ENCODE results near the gene RMRP.
"Not testable (repeated sequence)": the region's sequence is repeated elsewhere in the genome, so short reads cannot be mapped to it uniquely, and the experiment has no call there.

The RMRP gene

GRCh38 chr9:35641478-35641877 lies 16.3 kb downstream of the RMRP start:
- DNase-seq (ENCODE audit: low read depth) = not testable (repeated sequence)

DNA sequence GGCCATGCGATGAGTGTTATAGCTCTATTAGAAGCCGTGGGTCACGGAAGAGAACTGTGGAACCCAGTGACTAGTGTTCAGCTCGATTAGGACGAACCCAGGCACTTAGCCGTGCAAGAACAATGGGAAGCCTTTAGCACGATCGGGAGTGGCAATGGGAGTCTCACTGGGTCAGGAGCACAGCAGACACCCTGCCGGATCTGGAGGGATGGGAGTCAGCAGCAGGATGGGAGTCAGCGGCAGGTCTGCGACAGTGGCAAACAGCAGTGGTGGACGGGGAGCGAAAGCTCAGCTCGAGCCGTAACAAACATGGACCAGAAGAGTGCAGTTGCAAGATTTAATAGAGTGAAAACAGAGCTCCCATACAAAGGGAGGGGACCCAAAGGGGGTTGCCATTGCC lies 17.4 kb downstream of the RMRP start:
- DNase-seq (ENCODE audit: low read depth) = not testable (repeated sequence)

DNA sequence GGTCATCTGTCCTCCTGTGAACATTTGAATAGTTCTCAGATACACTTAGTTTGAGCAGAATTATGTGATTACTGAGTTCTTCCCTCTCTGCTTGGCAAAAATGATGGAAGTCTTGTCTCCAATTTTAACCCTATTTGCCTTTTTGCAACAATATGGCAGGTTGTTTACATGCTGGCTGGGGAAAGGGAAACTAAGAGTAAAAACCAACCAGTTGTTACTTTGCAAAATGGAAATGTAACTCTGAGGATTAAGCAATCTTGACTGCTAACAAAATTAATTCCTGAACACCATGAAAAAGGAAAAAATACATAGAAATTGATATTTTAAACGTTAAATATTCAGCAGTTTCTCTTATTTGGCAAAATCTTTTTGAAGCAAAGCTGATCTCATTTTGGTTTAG lies 18.2 kb downstream of the RMRP start:
- no peak for DNase-seq (ENCODE audit: low read depth)

GRCh38 chr9:35639225-35639624 lies 18.6 kb downstream of the RMRP start:
- not testable (repeated sequence) for DNase-seq (ENCODE audit: low read depth)

DNA sequence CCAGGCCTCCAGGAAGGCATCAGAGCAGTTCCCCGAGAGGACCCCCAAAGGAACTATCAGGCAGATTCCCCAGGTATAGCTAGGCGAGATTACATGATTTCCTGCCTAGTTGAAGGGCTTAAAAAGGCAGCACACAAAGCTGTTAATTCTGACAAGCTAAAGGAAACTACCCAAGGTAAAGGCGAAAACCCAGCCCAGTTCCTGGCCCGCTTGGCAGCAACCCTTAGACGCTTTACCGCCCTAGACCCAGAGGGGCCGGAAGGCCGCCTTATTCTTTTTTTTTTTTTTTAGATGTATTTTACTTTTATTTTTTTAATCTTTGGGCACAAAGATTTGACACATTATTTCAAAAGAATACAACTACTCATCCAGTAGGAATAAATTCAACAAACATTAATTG lies 19.1 kb downstream of the RMRP start:
- not testable (repeated sequence) for DNase-seq (ENCODE audit: low read depth)

DNA sequence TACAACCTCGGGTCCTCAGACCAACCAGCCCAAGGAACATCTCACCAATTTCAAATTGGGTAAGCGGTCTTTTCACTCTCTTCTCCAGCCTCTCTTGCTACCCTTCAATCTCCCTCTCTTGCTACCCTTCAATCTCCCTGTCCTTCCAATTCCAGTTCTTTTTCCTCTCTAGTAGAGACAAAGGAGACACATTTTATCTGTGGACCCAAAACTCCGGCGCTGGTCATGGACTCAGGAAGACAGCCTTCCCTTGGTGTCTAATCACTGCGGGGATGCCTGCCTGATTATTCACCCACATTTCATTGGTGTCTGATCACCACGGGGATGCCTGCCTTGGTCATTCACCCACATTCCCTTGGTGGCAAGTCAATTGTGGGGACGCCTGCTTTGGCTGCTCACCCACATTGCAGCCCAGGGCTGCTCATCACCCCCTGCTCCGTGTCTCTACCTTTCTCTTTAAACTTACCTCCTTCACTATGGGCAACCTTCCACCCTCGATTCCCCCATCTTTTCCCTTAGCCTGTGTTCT lies 20.3 kb downstream of the RMRP start:
- not testable (repeated sequence) for DNase-seq (ENCODE audit: low read depth)

DNA sequence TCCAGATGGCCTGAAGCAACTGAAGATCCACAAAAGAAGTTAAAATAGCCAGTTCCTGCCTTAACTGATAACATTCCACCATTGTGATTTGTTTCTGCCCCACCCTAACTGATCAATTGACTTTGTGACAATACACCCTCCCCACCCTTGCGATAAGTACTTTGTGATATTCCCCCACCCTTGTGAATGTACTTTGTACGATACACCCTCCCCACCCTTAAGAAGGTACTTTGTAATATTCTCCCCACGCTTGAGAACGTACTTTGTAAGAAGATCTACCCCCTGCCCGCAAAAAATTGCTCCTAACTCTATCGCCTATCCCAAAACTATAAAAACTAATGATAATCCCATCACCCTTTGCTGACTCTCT lies 21.0 kb downstream of the RMRP start:
- DNase-seq (ENCODE audit: low read depth) = not testable (repeated sequence)

GRCh38 chr9:35636135-35636876 lies 21.5 kb downstream of the RMRP start:
- no peak for DNase-seq (ENCODE audit: low read depth)

DNA sequence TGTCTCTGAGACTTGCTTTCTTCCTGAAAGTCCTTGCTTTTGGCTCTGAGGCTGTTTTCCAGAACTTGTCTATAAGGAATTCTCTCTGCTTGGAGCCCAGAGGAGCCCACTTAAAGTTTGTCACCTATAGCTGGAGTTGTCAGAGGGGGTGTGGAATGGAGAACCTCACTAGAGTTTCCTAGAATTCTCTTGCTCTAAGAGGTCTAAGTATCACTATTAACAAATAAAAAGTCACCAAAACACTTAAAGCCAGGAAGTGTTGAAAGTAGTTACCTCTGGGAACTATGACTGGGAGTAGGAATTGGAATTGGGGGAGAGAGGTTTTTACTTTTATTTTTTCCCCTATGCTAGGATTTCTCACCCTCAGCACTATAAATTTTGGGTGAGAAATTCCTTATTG lies 22.1 kb downstream of the RMRP start:
- no peak for DNase-seq (ENCODE audit: low read depth)

DNA sequence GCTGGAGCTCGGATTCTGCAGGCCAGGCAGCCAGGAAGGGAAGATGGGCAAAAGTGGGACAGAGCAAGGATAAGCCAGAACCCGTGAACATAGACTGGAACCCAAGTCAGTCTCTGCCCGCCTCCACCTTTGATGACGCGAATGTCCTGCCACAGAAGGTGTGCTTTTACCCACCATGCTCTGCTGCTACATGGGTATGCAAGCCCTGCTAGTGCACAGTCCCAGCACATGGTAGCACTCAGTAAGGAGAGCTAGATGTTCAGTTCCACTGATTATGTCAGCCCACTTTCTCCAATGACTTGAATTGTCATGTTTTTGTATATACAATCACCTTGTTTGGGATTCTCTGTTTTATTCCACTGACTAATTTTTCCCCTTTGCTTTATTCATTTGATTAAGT lies 28.2 kb downstream of the RMRP start:
- DNase-seq (ENCODE audit: low read depth) = no peak

- DNase-seq (ENCODE audit: low read depth) = no peak
Observed at GRCh38 chr9:35628389-35628991, 29.3 kb downstream of the RMRP start.

DNA sequence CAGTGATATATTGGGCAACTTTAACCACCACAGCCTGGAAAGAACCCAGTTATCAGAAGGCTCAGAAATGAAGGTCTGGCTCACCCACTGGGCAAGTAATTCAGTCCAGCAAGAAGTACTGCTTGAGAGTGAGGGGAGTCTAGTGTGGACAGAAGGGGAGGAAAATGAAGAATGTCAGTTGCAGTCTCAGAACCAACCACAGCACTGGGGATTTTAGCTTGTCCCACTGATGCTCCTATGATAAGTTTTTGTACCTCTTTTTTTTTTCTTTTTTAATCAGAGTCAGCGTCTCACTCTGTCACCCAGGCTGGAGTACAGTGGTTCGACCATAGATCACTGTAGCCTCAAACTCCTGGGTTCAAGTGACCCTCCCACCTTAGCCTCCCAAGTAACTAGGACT lies 30.2 kb downstream of the RMRP start:
- DNase-seq (ENCODE audit: low read depth) = no peak

DNA sequence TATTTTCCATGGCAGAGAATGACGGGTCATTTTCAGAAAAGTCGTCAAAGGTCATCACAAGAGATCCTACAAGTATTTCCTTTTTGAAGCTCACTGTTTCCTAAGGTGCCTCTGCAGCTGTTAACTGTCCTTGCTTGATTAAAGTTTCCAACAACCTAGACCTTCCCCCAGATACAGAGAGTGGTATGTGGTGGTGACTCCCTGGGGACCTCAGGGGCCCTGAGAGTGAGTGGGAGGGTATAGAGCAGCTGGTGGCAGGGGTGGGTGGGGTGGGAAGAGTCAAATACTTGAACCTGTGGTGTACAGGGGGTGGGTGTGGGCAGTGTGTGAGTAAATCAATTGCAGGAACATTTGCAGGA lies 38.0 kb downstream of the RMRP start:
- DNase-seq (ENCODE audit: low read depth) = no peak

DNA sequence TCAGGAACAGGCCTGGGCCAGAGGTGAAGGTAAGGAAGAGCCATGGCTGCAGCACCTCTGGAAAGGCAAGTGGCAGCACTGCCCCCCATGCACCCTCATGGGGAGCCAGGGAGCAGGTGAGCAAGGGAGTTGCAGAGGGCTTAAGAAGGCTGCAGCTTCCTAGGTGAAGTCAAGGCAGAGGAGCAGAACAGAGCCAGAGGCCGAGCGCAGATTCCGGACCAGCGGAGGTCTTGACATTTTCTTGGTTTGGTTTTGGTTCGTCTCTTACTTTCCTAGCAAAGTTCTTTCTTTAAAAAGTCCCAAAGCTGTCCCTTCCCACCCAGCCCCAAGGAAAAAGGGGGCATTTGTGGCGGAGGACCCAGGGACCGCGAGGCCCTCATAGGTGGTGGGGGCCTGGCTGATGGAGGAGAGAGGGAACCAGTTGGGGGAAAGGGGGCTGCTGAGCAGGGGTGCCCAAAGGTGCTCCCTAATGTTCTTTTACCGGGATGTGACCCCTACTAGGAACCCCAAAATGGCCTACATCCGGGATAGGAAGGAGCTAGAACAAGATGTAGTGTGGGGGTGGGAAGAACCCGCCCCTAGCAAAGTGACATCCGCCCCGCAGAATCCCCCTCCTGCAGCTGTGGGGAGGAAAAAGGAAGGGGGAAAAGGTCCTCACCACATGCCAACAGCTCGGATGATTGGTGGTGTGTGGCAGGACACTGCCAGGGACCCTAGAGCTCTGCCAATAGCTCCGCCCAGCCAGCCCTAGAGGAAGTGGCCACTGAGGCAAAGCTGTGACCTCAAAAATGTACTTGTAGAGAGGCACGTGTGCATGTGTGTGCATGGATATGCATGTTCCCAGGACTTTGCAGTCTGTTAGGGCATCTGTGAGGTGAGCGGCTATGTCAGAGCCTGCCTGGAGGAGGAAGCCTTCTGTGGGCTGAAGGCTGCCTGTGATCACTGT lies 38.7 kb downstream of the RMRP start:
- peak; percentile 29 for DNase-seq (ENCODE audit: low read depth)

GRCh38 chr9:35618325-35618727 lies 39.5 kb downstream of the RMRP start, which contains the start of gene CD72:
CD72 (minus strand) TSS chr9:35618413; CDS start chr9:35618303, 110 bp downstream.
- DNase-seq (ENCODE audit: low read depth) = no peak

DNA sequence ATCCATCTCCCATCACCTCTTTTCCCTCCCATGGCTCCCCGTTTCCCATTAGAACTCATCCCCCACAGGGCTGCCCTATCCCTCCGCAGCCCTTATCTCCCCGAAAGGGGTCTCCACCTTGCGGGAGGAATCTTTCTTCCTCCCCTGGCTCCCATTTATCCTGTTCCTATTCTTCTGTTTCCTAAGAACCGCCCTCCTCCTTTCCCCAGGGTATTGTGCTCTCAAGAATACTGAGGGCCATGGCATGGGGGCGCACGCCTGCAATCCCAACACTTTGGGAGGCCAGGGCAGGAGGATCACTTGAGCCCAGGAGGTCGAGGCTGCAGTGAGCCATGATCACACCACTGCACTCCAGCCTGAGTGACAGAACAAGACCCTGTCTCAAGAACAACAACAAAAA lies 40.3 kb downstream of the RMRP start:
- no peak for DNase-seq (ENCODE audit: low read depth)

DNA sequence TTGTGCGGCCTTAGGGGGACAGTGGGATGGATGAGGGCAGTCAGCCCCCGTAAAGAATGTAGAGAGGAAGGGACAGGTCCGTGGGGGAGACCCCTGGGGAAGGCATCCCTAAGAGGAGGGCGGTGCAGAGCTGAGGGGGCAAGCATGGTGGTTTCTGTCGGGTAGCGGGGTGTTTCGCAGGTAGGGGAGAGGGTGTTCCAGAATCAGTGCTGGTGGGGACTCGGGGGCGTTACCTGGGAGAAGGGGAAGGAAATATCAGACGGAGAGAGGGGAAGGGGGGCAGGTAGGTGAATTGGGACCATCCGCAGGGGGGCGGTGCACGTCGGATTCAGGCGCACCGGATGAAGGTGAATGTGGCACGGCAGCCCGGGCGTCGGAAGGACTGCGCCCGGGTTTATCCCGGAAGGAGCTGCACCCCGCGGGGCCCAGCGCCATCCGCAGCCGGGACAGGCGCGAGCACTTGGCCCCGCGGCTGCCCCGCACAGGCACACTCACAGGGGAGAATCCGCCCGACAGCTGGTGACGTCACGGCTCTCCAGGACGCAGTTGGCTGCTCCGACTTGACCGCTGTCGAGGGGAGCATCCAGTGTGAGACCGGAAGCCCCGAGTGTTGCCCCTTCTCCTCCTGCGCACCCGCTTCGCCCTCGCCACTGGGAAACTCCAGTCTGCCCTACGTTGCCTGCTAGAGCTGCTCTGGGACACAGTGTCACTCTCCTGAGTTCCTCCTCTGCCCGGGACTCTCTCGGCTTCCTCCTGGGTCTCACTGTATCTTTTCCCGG lies 40.9 kb downstream of the RMRP start:
- peak; percentile 56 for DNase-seq (ENCODE audit: low read depth)

GRCh38 chr9:35615981-35616680 lies 41.7 kb downstream of the RMRP start:
- no peak for DNase-seq (ENCODE audit: low read depth)

DNA sequence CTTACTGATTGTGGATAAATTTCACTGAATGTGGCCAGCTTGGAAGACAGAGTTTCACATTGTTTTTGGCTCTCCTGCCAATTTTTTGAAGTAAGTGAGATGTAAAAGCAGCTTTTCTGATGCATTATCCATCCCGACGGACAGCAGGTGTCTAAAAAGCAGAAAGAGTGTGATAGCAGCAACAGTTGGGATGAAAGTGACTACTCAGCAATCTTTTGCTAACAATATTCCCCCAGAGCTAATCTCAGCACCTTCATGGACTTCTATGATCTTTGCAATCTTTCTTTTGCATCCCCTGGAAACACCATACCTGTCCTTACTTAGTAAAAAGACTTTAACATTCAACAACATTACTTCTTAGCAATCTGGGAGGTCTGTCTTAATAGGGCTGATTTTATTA lies 45.0 kb downstream of the RMRP start:
- no peak for DNase-seq (ENCODE audit: low read depth)

GRCh38 chr9:35612066-35612465 lies 45.8 kb downstream of the RMRP start:
- not testable (repeated sequence) for DNase-seq (ENCODE audit: low read depth)

DNA sequence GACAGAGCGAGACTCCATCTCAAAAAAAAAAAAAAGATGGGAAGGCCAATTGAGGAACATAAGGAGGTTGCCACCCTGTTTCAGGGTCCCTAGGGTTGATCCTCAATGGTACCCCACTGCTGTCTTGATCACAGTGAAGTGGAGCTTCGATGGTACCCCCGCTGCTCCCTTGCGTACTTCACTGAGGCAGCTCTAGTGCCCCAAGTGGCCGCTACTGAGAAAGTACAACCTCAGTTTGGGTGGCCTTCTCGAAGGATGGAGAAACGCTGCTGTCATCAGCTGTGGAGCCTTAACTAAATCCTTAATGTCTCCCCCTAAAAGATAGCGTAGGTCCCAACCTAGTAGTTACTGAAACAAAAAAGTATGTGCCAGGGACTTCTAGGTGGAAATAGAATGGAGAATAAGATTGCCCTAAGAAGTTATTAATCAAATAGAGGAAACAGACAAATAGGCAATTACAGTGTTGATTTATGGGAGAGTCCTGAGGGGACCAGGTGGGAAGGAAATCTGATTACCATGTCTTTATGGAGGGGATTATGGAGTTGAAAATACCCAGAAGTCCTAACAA lies 46.5 kb downstream of the RMRP start:
- DNase-seq (ENCODE audit: low read depth) = peak; percentile 24

Measured in stimulated activated CD8-positive, alpha-beta memory T cell treated with anti-CD3 and anti-CD28 coated beads, Interleukin-12 subunit alpha, Interleukin-12 subunit beta, amount 100 ng/mL, for 4 hours (primary cell).